ENCODE results near the gene NRCAM.

The NRCAM gene

GRCh38 chr7:108303332-108303731 is 152.9 kb downstream of the NRCAM start:
- TF ChIP-seq CTCF (IDR thresholded peaks at IDR 0.05; ENCODE audit: insufficient read depth, low read length, poor library complexity, severe bottlenecking) (no peak), EZH2phosphoT487 (conservative IDR thresholded peaks at IDR 0.05; ENCODE audit: low read length) (no peak)
- Histone ChIP-seq H3K27me3 (ENCODE audit: low read length) (no peaks in the 10 kb centered on the region), H3K9me2 (replicated peaks; ENCODE audit: insufficient read depth, low read length) (no peaks in the 10 kb centered on the region), H3F3A (ENCODE audit: insufficient read depth) (no peaks in the 10 kb centered on the region), H3K4me3 (ENCODE audit: insufficient read depth, low read length, poor library complexity, severe bottlenecking) (no peak overlapping the region), H3K4me2 (ENCODE audit: low read depth, low read length, poor library complexity, severe bottlenecking) (no peak overlapping the region), H2AFZ (ENCODE audit: low read depth, low read length, severe bottlenecking) (no peak overlapping the region), H3K79me2 (ENCODE audit: insufficient read depth, low read length) (no peaks in the 10 kb centered on the region), H3K27ac (ENCODE audit: low read depth, low read length) (no peak overlapping the region), H3K9ac (ENCODE audit: low read length) (no peak overlapping the region), H3K9me3 (ENCODE audit: insufficient read depth, low read length) (no peaks in the 10 kb centered on the region), H4K20me1 (ENCODE audit: low read depth, low read length) (no peaks in the 10 kb centered on the region), H3K36me3 (ENCODE audit: low read length) (no peaks in the 10 kb centered on the region)

GRCh38 chr7:108301387-108301786 is 154.8 kb downstream of the NRCAM start:
- Histone ChIP-seq H3K36me3 (ENCODE audit: low read length) (no peaks in the 10 kb centered on the region), H3F3A (ENCODE audit: insufficient read depth) (no peaks in the 10 kb centered on the region), H3K9ac (ENCODE audit: low read length) (no peak overlapping the region), H3K4me3 (ENCODE audit: insufficient read depth, low read length, poor library complexity, severe bottlenecking) (no peak overlapping the region), H2AFZ (ENCODE audit: low read depth, low read length, severe bottlenecking) (no peak overlapping the region), H3K9me3 (ENCODE audit: insufficient read depth, low read length) (no peaks in the 10 kb centered on the region), H3K27ac (ENCODE audit: low read depth, low read length) (no peak overlapping the region), H3K9me2 (replicated peaks; ENCODE audit: insufficient read depth, low read length) (no peaks in the 10 kb centered on the region), H4K20me1 (ENCODE audit: low read depth, low read length) (no peaks in the 10 kb centered on the region), H3K4me2 (ENCODE audit: low read depth, low read length, poor library complexity, severe bottlenecking) (no peak overlapping the region), H3K79me2 (ENCODE audit: insufficient read depth, low read length) (no peaks in the 10 kb centered on the region), H3K27me3 (ENCODE audit: low read length) (no peaks in the 10 kb centered on the region)
- TF ChIP-seq CTCF (IDR thresholded peaks at IDR 0.05; ENCODE audit: insufficient read depth, low read length, poor library complexity, severe bottlenecking) = no peak
- TF ChIP-seq EZH2phosphoT487 (conservative IDR thresholded peaks at IDR 0.05; ENCODE audit: low read length) = no peak

- H3K9me2 ChIP-seq (replicated peaks; ENCODE audit: insufficient read depth, low read length) = no peaks in the 10 kb centered on the region
- H3K36me3 ChIP-seq (ENCODE audit: low read length) = no peaks in the 10 kb centered on the region
- H3K27ac ChIP-seq (ENCODE audit: low read depth, low read length) = no peak overlapping the region
- no peak overlapping the region for H3K9ac ChIP-seq (ENCODE audit: low read length)
- H3K79me2 ChIP-seq (ENCODE audit: insufficient read depth, low read length) = no peaks in the 10 kb centered on the region
- TF ChIP-seq CTCF (IDR thresholded peaks at IDR 0.05; ENCODE audit: insufficient read depth, low read length, poor library complexity, severe bottlenecking) (no peak), EZH2phosphoT487 (conservative IDR thresholded peaks at IDR 0.05; ENCODE audit: low read length) (no peak)
- H4K20me1 ChIP-seq (ENCODE audit: low read depth, low read length) = no peaks in the 10 kb centered on the region
- H2AFZ ChIP-seq (ENCODE audit: low read depth, low read length, severe bottlenecking) = no peak overlapping the region
- H3K27me3 ChIP-seq (ENCODE audit: low read length) = no peaks in the 10 kb centered on the region
- H3K9me3 ChIP-seq (ENCODE audit: insufficient read depth, low read length) = no peaks in the 10 kb centered on the region
- no peak overlapping the region for H3K4me3 ChIP-seq (ENCODE audit: insufficient read depth, low read length, poor library complexity, severe bottlenecking)
- H3K4me2 ChIP-seq (ENCODE audit: low read depth, low read length, poor library complexity, severe bottlenecking) = no peak overlapping the region
- H3F3A ChIP-seq (ENCODE audit: insufficient read depth) = no peaks in the 10 kb centered on the region
Measured at GRCh38 chr7:108299251-108299973, 156.8 kb downstream of the NRCAM start.

Measured in SU-DHL-6 (cell line).